ENCODE data around the gene SAT2. TPM values are rescaled to one million over a fixed set of nuclear protein-coding genes. Genes with fewer than 3 reads are reported as not detected.

SAT2 gene
- total RNA-seq, 1 donor = 41.3 TPM

- Histone ChIP-seq H3K27me3 (ENCODE audit: insufficient read depth, low read length) (no peaks in the 10 kb centered on the region), H3K79me2 (ENCODE audit: insufficient read depth, low read length) (peaks cover 78% of the 10 kb centered on the region), H3K36me3 (ENCODE audit: insufficient read depth, low read length) (peaks cover 47% of the 10 kb centered on the region), H3K4me2 (ENCODE audit: insufficient read depth, low read length) (peak within 1 kb of the TSS; percentile 74), H3K4me3 (ENCODE audit: insufficient read depth, low read length) (peak within 1 kb of the TSS; percentile 61), H3K9me3 (ENCODE audit: low read depth, low read length) (no peaks in the 10 kb centered on the region), H2AFZ (ENCODE audit: low read length) (no peak within 1 kb of the TSS), H3K4me1 (ENCODE audit: insufficient read depth, low read length) (peaks cover 61% of the 10 kb centered on the region), H3K27ac (ENCODE audit: low read depth, low read length) (peak within 1 kb of the TSS; percentile 71), H4K20me1 (ENCODE audit: insufficient read depth, low read length) (peaks cover 46% of the 10 kb centered on the region)
- DNase-seq (ENCODE audit: insufficient read length, low spot score, missing footprints) = peak; percentile 96
- TF ChIP-seq CTCF (IDR thresholded peaks at IDR 0.05; ENCODE audit: extremely low read depth, low read depth, low read length) = no peak
Measured at GRCh38 chr17:7579001-7579833, 48.4 kb downstream of the SAT2 start, which contains the start of gene CD68. Gene CD68, plus strand, starts transcription at chr17:7579638. Its CDS starts 40 bp downstream, at chr17:7579678.

- Histone ChIP-seq H3K4me2 (ENCODE audit: insufficient read depth, low read length) (no peak overlapping the region), H3K4me1 (ENCODE audit: insufficient read depth, low read length) (peaks cover 56% of the 10 kb centered on the region), H2AFZ (ENCODE audit: low read length) (no peak overlapping the region), H4K20me1 (ENCODE audit: insufficient read depth, low read length) (peaks cover 57% of the 10 kb centered on the region), H3K27me3 (ENCODE audit: insufficient read depth, low read length) (no peaks in the 10 kb centered on the region), H3K27ac (ENCODE audit: low read depth, low read length) (peak overlapping the region; percentile 31), H3K79me2 (ENCODE audit: insufficient read depth, low read length) (peaks cover 84% of the 10 kb centered on the region), H3K36me3 (ENCODE audit: insufficient read depth, low read length) (peaks cover 52% of the 10 kb centered on the region), H3K9me3 (ENCODE audit: low read depth, low read length) (no peaks in the 10 kb centered on the region), H3K4me3 (ENCODE audit: insufficient read depth, low read length) (no peak overlapping the region)
- no peak for TF ChIP-seq CTCF (IDR thresholded peaks at IDR 0.05; ENCODE audit: extremely low read depth, low read depth, low read length)
- peak; percentile 50 for DNase-seq (ENCODE audit: insufficient read length, low spot score, missing footprints)
Measured at GRCh38 chr17:7577327-7578199, 50.1 kb downstream of the SAT2 start.

GRCh38 chr17:7576432-7576937, 51.1 kb downstream of the SAT2 start:
- peaks cover 78% of the 10 kb centered on the region for H3K79me2 ChIP-seq (ENCODE audit: insufficient read depth, low read length)
- peaks cover 55% of the 10 kb centered on the region for H3K36me3 ChIP-seq (ENCODE audit: insufficient read depth, low read length)
- peaks cover 59% of the 10 kb centered on the region for H3K4me1 ChIP-seq (ENCODE audit: insufficient read depth, low read length)
- peak; percentile 72 for DNase-seq (ENCODE audit: insufficient read length, low spot score, missing footprints)
- H4K20me1 ChIP-seq (ENCODE audit: insufficient read depth, low read length) = peaks cover 57% of the 10 kb centered on the region
- no peak for TF ChIP-seq CTCF (IDR thresholded peaks at IDR 0.05; ENCODE audit: extremely low read depth, low read depth, low read length)
- peak overlapping the region; percentile 88 for H3K4me2 ChIP-seq (ENCODE audit: insufficient read depth, low read length)
- no peaks in the 10 kb centered on the region for H3K9me3 ChIP-seq (ENCODE audit: low read depth, low read length)
- no peak overlapping the region for H2AFZ ChIP-seq (ENCODE audit: low read length)
- no peaks in the 10 kb centered on the region for H3K27me3 ChIP-seq (ENCODE audit: insufficient read depth, low read length)
- H3K4me3 ChIP-seq (ENCODE audit: insufficient read depth, low read length) = no peak overlapping the region
- no peak overlapping the region for H3K27ac ChIP-seq (ENCODE audit: low read depth, low read length)

Small RNA genes lying within 50 kb of the gene (small RNA-seq; reads per million reads assigned to genes)
- gene CD68 (not detected), gene SNORD10 (not detected)

Other genes starting within 250 kb of the SAT2 start
- gene TNK1, start 246.7 kb downstream of the SAT2 start, total RNA-seq = 0.36 TPM in 1 of 2 replicates, not detected in the other
- gene PLSCR3, start 233.3 kb downstream of the SAT2 start, total RNA-seq = 19.4 and 27.9 TPM in 2 replicates
- gene TMEM256, start 223.7 kb downstream of the SAT2 start, total RNA-seq = 59.4 and 84.6 TPM in 2 replicates
- gene NLGN2, start 220.0 kb downstream of the SAT2 start, total RNA-seq = 5.3 and 5.8 TPM in 2 replicates
- gene SPEM1, start 207.5 kb downstream of the SAT2 start, total RNA-seq = not detected in 2 replicates
- gene SPEM2, start 202.2 kb downstream of the SAT2 start, total RNA-seq = not detected in 2 replicates
- gene SPEM3, start 199.0 kb downstream of the SAT2 start, total RNA-seq = not detected in 2 replicates
- gene TMEM102, start 192.4 kb downstream of the SAT2 start, total RNA-seq = 1.2 and 1.8 TPM in 2 replicates
- gene FGF11, start 188.3 kb downstream of the SAT2 start, total RNA-seq = 0.29 and 0.36 TPM in 2 replicates
- gene CHRNB1, start 182.8 kb downstream of the SAT2 start, total RNA-seq = 5.3 and 5.4 TPM in 2 replicates
- 36.2 and 36.5 TPM in 2 replicates for gene ZBTB4, start 148.2 kb downstream of the SAT2 start, total RNA-seq
- gene SLC35G6, start 146.4 kb downstream of the SAT2 start, total RNA-seq = not detected in 2 replicates
- gene POLR2A, start 143.5 kb downstream of the SAT2 start, total RNA-seq = 95.9 and 101 TPM in 2 replicates
- gene TNFSF12, start 78.8 kb downstream of the SAT2 start, total RNA-seq = 11.2 and 12.7 TPM in 2 replicates
- 0.59 and 1.1 TPM in 2 replicates for gene TNFSF13, start 69.1 kb downstream of the SAT2 start, total RNA-seq
- gene SENP3, start 65.9 kb downstream of the SAT2 start, total RNA-seq = 54.2 and 68.0 TPM in 2 replicates
- gene CD68, start 48.2 kb downstream of the SAT2 start, total RNA-seq = 31.8 and 55.7 TPM in 2 replicates
- 60.1 and 64.1 TPM in 2 replicates for gene MPDU1, start 44.0 kb downstream of the SAT2 start, total RNA-seq
- 0.59 and 0.72 TPM in 2 replicates for gene SOX15, start 37.7 kb downstream of the SAT2 start, total RNA-seq
- gene FXR2, start 12.9 kb downstream of the SAT2 start, total RNA-seq = 41.8 and 42.7 TPM in 2 replicates
- gene SHBG, start 2.3 kb upstream of the SAT2 start, total RNA-seq = 0.36 and 0.88 TPM in 2 replicates
- under 0.01 TPM in 1 of 2 replicates, not detected in the other for gene ATP1B2, start 23.1 kb upstream of the SAT2 start, total RNA-seq
- gene TP53, start 59.7 kb upstream of the SAT2 start, total RNA-seq = 63.9 and 71.3 TPM in 2 replicates
- gene WRAP53, start 60.7 kb upstream of the SAT2 start, total RNA-seq = 3.5 and 4.3 TPM in 2 replicates
- gene EFNB3, start 77.4 kb upstream of the SAT2 start, total RNA-seq = 1.8 and 2.7 TPM in 2 replicates
- under 0.01 and 0.88 TPM in 2 replicates for gene DNAH2, start 89.9 kb upstream of the SAT2 start, total RNA-seq
- gene KDM6B, start 206.4 kb upstream of the SAT2 start, total RNA-seq = 5.6 and 12.3 TPM in 2 replicates
- gene TMEM88, start 227.2 kb upstream of the SAT2 start, total RNA-seq = 0.29 and 0.36 TPM in 2 replicates
- gene NAA38, start 229.7 kb upstream of the SAT2 start, total RNA-seq = 25.3 and 29.7 TPM in 2 replicates
- 8.3 and 10.5 TPM in 2 replicates for gene CYB5D1, start 230.2 kb upstream of the SAT2 start, total RNA-seq

Measured in osteoblast (primary cell).